SK-N-SH treated with all-trans-retinoic acid at 6 μM for 48 hours (cell line): ENCODE measurements around the gene CDK6.

ENCODE experiments used
- ARNTL ChIP-seq: fragments of 450-650 bp; formaldehyde crosslinking; IDR thresholded peaks from 2 replicates; pipeline ENCODE4 v1.5.0; 2020; ENCODE audit warnings: low read depth, mild to moderate bottlenecking, moderate library complexity, borderline replicate concordance
- ESRRG ChIP-seq: fragments of 250-450 bp; sonication (Bioruptor Pico); IDR thresholded peaks from 2 replicates; pipeline ENCODE4 v1.6.1; 2021; ENCODE audit warnings: mild to moderate bottlenecking
- ISL1 ChIP-seq: fragments of 250-450 bp; sonication (Bioruptor Pico); IDR thresholded peaks from 2 replicates; pipeline ENCODE4 v2.1.2; 2022; ENCODE audit warnings: mild to moderate bottlenecking, moderate library complexity
- OSR1 ChIP-seq: fragments of 250-450 bp; sonication (Bioruptor Pico); IDR thresholded peaks from 2 replicates; pipeline ENCODE4 v1.8.0; 2022; ENCODE audit warnings: moderate library complexity, mild to moderate bottlenecking, inconsistent platforms
- TCF4 ChIP-seq: fragments of 250-450 bp; sonication (Bioruptor Pico); IDR thresholded peaks from 2 replicates; pipeline ENCODE4 v1.8.0; 2021; ENCODE audit warnings: mild to moderate bottlenecking, moderate library complexity, borderline replicate concordance
- TOX ChIP-seq: fragments of 250-450 bp; sonication (Bioruptor Pico); IDR thresholded peaks from 2 replicates; pipeline ENCODE4 v1.8.0; 2021; ENCODE audit warnings: mild to moderate bottlenecking, moderate library complexity, borderline replicate concordance
- ZFP3 ChIP-seq: fragments of 250-450 bp; sonication (Bioruptor Pico); IDR thresholded peaks from 2 replicates; pipeline ENCODE4 v1.5.0; 2020; ENCODE audit warnings: mild to moderate bottlenecking, moderate library complexity
- ZNF565 ChIP-seq: fragments of 450-650 bp; formaldehyde crosslinking; conservative IDR thresholded peaks from 2 replicates; pipeline ENCODE4 v1.5.0; 2020; ENCODE audit warnings: low read depth, mild to moderate bottlenecking, moderate library complexity
- TF ChIP-seq, protein P1 (sequence below): fragments of 250-450 bp; sonication (Bioruptor Pico); IDR thresholded peaks from 2 replicates; pipeline ENCODE4 v1.5.1; 2021; ENCODE audit warnings: mild to moderate bottlenecking, moderate library complexity
- TF ChIP-seq, protein P2 (sequence below): fragments of 250-450 bp; sonication (Bioruptor Pico); IDR thresholded peaks from 2 replicates; pipeline ENCODE4 v1.8.0; 2020; ENCODE audit warnings: mild to moderate bottlenecking, moderate library complexity, borderline replicate concordance

DNA sequence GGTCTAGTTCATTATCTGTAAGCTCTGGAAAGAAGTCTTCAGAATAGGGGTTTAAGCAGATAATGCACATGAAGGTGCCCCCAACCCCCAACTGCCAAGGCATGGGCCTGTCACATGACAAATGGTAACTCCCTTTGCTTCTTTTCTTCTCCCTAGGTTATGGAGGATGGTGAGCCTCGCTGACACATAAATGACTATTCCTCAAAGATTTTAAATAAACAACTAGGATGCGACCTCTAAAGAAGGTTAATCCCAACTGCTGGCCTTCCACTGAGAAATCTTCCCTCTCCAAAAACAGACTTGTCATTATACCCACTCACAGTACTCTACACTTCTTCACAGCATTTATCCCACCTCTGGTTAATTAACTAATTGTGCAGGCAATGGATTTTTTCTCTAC lies 170.4 kb downstream of the CDK6 start:
- no peak for TF ChIP-seq TOX
- TF ChIP-seq ARNTL = no peak
- no peak for TF ChIP-seq ISL1 (CRISPR knock-in tag)
- TF ChIP-seq, protein P1, sequence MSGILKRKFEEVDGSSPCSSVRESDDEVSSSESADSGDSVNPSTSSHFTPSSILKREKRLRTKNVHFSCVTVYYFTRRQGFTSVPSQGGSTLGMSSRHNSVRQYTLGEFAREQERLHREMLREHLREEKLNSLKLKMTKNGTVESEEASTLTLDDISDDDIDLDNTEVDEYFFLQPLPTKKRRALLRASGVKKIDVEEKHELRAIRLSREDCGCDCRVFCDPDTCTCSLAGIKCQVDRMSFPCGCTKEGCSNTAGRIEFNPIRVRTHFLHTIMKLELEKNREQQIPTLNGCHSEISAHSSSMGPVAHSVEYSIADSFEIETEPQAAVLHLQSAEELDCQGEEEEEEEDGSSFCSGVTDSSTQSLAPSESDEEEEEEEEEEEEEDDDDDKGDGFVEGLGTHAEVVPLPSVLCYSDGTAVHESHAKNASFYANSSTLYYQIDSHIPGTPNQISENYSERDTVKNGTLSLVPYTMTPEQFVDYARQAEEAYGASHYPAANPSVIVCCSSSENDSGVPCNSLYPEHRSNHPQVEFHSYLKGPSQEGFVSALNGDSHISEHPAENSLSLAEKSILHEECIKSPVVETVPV = no peak
- TF ChIP-seq ZNF565 = no peak
- no peak for TF ChIP-seq OSR1 (CRISPR knock-in tag)
- no peak for TF ChIP-seq ESRRG (CRISPR knock-in tag)
- TF ChIP-seq, protein P2, sequence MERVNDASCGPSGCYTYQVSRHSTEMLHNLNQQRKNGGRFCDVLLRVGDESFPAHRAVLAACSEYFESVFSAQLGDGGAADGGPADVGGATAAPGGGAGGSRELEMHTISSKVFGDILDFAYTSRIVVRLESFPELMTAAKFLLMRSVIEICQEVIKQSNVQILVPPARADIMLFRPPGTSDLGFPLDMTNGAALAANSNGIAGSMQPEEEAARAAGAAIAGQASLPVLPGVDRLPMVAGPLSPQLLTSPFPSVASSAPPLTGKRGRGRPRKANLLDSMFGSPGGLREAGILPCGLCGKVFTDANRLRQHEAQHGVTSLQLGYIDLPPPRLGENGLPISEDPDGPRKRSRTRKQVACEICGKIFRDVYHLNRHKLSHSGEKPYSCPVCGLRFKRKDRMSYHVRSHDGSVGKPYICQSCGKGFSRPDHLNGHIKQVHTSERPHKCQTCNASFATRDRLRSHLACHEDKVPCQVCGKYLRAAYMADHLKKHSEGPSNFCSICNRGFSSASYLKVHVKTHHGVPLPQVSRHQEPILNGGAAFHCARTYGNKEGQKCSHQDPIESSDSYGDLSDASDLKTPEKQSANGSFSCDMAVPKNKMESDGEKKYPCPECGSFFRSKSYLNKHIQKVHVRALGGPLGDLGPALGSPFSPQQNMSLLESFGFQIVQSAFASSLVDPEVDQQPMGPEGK (CRISPR knock-in tag) = no peak
- no peak for TF ChIP-seq TCF4 (CRISPR knock-in tag)
- no peak for TF ChIP-seq ZFP3 (CRISPR knock-in tag)
